ENCODE results near the gene TRABD2B. TPM values are rescaled to one million over a fixed set of nuclear protein-coding genes. Genes with fewer than 3 reads are reported as not detected.
A peak's percentile ranks its signal among the peaks of the same experiment; 100 is the strongest.

TRABD2B gene
- total and polyA plus RNA-seq, 2 donors from 2014 or later: 19.8 to 62.0 TPM

GRCh38 chr1:47817861-47818260, 179.3 kb downstream of the TRABD2B start:
- TF ChIP-seq CTCF (IDR thresholded peaks at IDR 0.05; ENCODE audit: borderline replicate concordance, extremely low read depth, insufficient read depth): no peak
- no peaks in the 10 kb centered on the region for H3K27me3 ChIP-seq (ENCODE audit: control insufficient read depth, insufficient read depth, low read length)
- H3K27ac ChIP-seq (ENCODE audit: low read depth in 2 of 2, low read length in 2 of 2): no peak overlapping the region
- H3K4me3 ChIP-seq (ENCODE audit: low read length in 3 of 3): no peak overlapping the region
- DNase-seq: no peak
- no peaks in the 10 kb centered on the region for H3K36me3 ChIP-seq (ENCODE audit: control insufficient read depth in 2 of 3, insufficient read depth in 3 of 3, low read length in 3 of 3)
- no peak for FAIRE-seq
- H3K4me1 ChIP-seq (ENCODE audit: control insufficient read depth in 2 of 3, insufficient read depth in 2 of 3, low read depth in 1 of 3, low read length in 3 of 3): peaks cover 0 to 3% (median 1%) of the 10 kb centered on the region in 3 donors
- H3K9me3 ChIP-seq (ENCODE audit: control insufficient read depth in 2 of 3, insufficient read depth in 1 of 3, low read length in 3 of 3): no peaks in the 10 kb centered on the region
- intact Hi-C loops (cut with DNase I): no loop called here
- no peak overlapping the region for H3K9ac ChIP-seq (ENCODE audit: low read length in 3 of 3)

- FAIRE-seq: no peak
- peaks cover 0 to 3% (median 0%) of the 10 kb centered on the region in 3 donors for H3K4me1 ChIP-seq (ENCODE audit: control insufficient read depth in 2 of 3, insufficient read depth in 2 of 3, low read depth in 1 of 3, low read length in 3 of 3)
- no peaks in the 10 kb centered on the region for H3K9me3 ChIP-seq (ENCODE audit: control insufficient read depth in 2 of 3, insufficient read depth in 1 of 3, low read length in 3 of 3)
- intact Hi-C loops (cut with DNase I): no loop called here
- no peaks in the 10 kb centered on the region for H3K27me3 ChIP-seq (ENCODE audit: control insufficient read depth, insufficient read depth, low read length)
- H3K4me3 ChIP-seq (ENCODE audit: low read length in 3 of 3): no peak overlapping the region
- H3K27ac ChIP-seq (ENCODE audit: low read depth in 2 of 2, low read length in 2 of 2): no peak overlapping the region
- H3K36me3 ChIP-seq (ENCODE audit: control insufficient read depth in 2 of 3, insufficient read depth in 3 of 3, low read length in 3 of 3): no peaks in the 10 kb centered on the region
- no peak for DNase-seq
- no peak overlapping the region for H3K9ac ChIP-seq (ENCODE audit: low read length in 3 of 3)
- TF ChIP-seq CTCF (IDR thresholded peaks at IDR 0.05; ENCODE audit: borderline replicate concordance, extremely low read depth, insufficient read depth): no peak
Measured at GRCh38 chr1:47816325-47817071, 180.7 kb downstream of the TRABD2B start.

- FAIRE-seq: no peak
- intact Hi-C loops (cut with DNase I): no loop called here
- peak in 2 of 5 donors; percentile 43 to 53 for DNase-seq
- Histone ChIP-seq H3K9ac (ENCODE audit: low read length in 3 of 3) (no peak overlapping the region), H3K4me1 (ENCODE audit: control insufficient read depth in 2 of 3, insufficient read depth in 2 of 3, low read depth in 1 of 3, low read length in 3 of 3) (peaks cover 0 to 3% (median 0%) of the 10 kb centered on the region in 3 donors), H3K36me3 (ENCODE audit: control insufficient read depth in 2 of 3, insufficient read depth in 3 of 3, low read length in 3 of 3) (no peaks in the 10 kb centered on the region), H3K27ac (ENCODE audit: low read depth in 2 of 2, low read length in 2 of 2) (no peak overlapping the region), H3K9me3 (ENCODE audit: control insufficient read depth in 2 of 3, insufficient read depth in 1 of 3, low read length in 3 of 3) (no peaks in the 10 kb centered on the region), H3K27me3 (ENCODE audit: control insufficient read depth, insufficient read depth, low read length) (no peaks in the 10 kb centered on the region), H3K4me3 (ENCODE audit: low read length in 3 of 3) (no peak overlapping the region)
- no peak for TF ChIP-seq CTCF (IDR thresholded peaks at IDR 0.05; ENCODE audit: borderline replicate concordance, extremely low read depth, insufficient read depth)
Measured at GRCh38 chr1:47814612-47815395, 182.4 kb downstream of the TRABD2B start.

Measured in kidney (tissue), 14 donors.